Renal cortex interstitium (tissue), 11 donors: ENCODE results near the gene STRN4. TPM values are rescaled to one million over a fixed set of nuclear protein-coding genes. Genes with fewer than 3 reads are reported as not detected.
"Not testable (repeated sequence)": the region's sequence is repeated elsewhere in the genome, so short reads cannot be mapped to it uniquely, and the experiment has no call there.

Experiments
- DNase-seq, 11 donors: peaks; one replicate each; pipeline ENCODE4 v3.0.0-alpha.2; 2013; ENCODE audit warnings: low read depth in 9 of 11, low spot score in 4 of 11; ENCODE audit errors: extremely low read depth in 1 of 11
- polyA plus RNA-seq, 3 donors: library from polyadenylated mRNA; unstranded; fragments of 120-200 nt; gene quantifications; one replicate each; pipeline ENCODE4 v1.2.1, GENCODE V29; 2013; ENCODE audit not compliant: insufficient read length in 3 of 3

Gene STRN4
- polyA plus RNA-seq, 3 donors: 65.0 to 94.2 (median 91.3) TPM

GRCh38 chr19:46722004-46722380, 24.3 kb downstream of the STRN4 start:
- DNase-seq: no peak

GRCh38 chr19:46721269-46722003, 24.8 kb downstream of the STRN4 start:
- DNase-seq: no peak

- DNase-seq: no peak
Observed at GRCh38 chr19:46720503-46721239, 25.6 kb downstream of the STRN4 start.

- no peak for DNase-seq
Observed at GRCh38 chr19:46719629-46720502, 26.4 kb downstream of the STRN4 start.

GRCh38 chr19:46718934-46719622, 27.2 kb downstream of the STRN4 start:
- no peak for DNase-seq

- no peak for DNase-seq
Observed at GRCh38 chr19:46718157-46718933, 27.9 kb downstream of the STRN4 start.

GRCh38 chr19:46717716-46718143, 28.5 kb downstream of the STRN4 start:
- DNase-seq: no peak

GRCh38 chr19:46717034-46717715, 29.1 kb downstream of the STRN4 start, which contains the start of gene PRKD2:
PRKD2 (minus strand) TSS chr19:46717114; CDS start chr19:46716370, 744 bp downstream.
- peak in 10 of 11 donors; percentile 69 to 89 (median 86) for DNase-seq

GRCh38 chr19:46716672-46717033, 29.6 kb downstream of the STRN4 start:
- DNase-seq: no peak

- DNase-seq: no peak
Observed at GRCh38 chr19:46715975-46716671, 30.1 kb downstream of the STRN4 start.

- DNase-seq: no peak
Observed at GRCh38 chr19:46715620-46715974, 30.7 kb downstream of the STRN4 start.

GRCh38 chr19:46714444-46715106, 31.7 kb downstream of the STRN4 start:
- no peak for DNase-seq

GRCh38 chr19:46713781-46714443, 32.3 kb downstream of the STRN4 start:
- peak in 9 of 11 donors; percentile 65 to 90 (median 79) for DNase-seq

- DNase-seq: not testable (repeated sequence)
Observed at GRCh38 chr19:46712768-46713338, 33.4 kb downstream of the STRN4 start.

- no peak for DNase-seq
Observed at GRCh38 chr19:46710687-46711086, 35.6 kb downstream of the STRN4 start.
